Erythroblast (primary cell): ENCODE results near the gene LRRC9.

Experiments
- GATA1 ChIP-seq: IDR thresholded peaks from 2 replicates; pipeline ENCODE4 v1.6.1; 2011; ENCODE audit warnings: low read depth, mild to moderate bottlenecking, control low read depth, low read length, moderate library complexity
- POLR2A ChIP-seq: IDR thresholded peaks from 2 replicates; pipeline ENCODE4 v1.6.1; 2011; ENCODE audit warnings: mild to moderate bottlenecking, low read length

DNA sequence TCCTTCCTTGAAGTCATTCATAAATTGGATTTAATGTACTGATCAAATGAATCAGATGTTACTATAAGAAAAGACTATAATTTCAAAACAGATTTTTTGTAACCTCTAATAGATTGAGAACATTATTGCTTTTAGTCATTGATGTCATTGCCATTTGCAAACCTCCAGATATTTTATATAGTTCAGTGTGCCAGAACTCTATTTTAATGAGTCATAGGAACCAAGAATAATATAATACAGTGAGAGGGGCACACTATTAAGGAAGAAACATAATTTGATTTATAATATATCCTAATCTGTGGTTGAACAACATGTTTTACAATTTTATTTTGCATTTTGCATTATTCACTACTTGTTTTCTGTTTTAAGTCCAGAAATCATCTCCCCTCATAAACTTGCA is 78.0 kb downstream of the LRRC9 start:
- TF ChIP-seq POLR2A (no peak), GATA1 (no peak)
